Measurements from ENCODE around the gene SLC22A23.

Gene SLC22A23

DNA sequence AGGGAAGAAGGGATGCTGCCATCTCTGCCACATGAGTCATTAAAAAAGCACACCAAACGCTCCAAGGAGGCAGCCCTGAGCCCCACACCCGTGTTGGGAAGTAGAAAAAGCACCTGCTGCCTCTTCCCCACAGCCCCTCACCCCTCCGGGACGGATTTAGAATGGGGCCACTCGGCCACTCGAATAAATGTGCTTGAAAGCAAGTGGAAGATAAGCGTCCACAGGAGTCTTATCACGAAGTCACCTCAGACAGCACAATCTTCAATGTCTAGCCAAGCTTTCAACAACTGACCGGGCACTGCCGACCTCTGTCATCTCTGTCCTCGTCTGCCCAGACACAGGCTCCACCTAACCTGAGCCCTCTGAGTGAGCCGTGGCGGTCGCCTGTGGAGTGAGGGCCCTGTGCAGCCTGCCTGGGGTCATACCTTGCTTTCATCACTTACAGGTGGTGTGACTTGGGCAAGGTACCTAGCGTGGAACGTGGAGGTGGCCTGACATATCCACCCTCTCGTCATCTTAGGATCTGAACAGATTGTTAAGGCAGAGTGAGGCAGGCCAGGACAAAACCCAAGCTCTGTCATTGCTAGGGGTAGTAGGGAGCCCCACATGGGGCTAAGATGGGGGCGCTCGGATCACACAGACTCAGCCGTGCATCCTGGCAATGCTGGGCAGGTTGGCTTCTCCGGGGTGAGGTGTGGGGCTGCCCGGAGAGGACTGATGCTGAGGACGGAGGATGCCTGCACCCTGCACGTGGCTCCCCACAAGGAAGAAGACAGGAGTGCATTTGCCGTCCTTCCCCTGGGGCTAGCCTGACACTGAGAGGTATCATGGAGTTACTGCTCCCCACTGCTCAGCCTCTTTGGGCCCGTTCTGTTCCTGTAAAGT lies 163.3 kb downstream of the SLC22A23 start:
- DNase-seq, result no peak

DNA sequence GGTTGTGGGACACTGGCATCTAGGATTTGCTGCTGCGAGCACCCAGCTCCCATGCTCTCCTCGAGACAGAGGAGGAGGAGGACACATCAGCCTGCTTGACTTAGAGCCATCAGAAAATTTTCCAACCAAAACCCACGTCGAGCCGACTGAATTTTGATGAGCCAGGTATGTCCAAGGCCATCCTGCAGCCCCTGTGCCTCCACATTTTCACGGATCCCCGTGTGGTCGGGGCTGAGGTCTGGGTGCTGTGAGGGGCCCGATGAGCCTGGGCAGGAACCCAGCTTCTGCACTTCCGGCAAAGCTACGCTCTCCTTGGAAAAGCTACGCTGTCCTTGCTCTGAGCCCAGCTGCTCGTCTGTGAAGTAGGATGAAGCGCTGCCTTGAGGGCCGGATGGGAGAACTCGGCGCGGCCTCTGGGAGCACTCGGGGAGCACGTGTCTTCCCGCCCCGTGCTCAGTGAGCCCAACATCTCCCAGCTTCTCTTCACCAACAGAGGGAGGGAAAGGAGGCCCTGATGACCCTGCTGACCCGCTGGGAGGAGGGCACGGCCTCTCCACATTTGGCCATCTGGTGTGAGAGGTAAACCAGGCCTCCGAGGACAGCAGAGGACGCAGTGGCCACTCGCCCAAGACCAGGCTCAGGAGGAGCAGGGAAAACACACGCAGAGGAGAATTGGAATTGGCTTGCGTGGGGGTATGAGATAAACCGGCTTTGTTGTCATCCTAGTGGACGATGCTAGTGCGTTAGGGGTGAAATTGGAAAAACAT lies 164.2 kb downstream of the SLC22A23 start:
- DNase-seq, result no peak

GRCh38 chr6:3291987-3292386 lies 164.9 kb downstream of the SLC22A23 start:
- DNase-seq, result no peak

GRCh38 chr6:3291346-3291745 lies 165.5 kb downstream of the SLC22A23 start:
- no peak for DNase-seq

DNA sequence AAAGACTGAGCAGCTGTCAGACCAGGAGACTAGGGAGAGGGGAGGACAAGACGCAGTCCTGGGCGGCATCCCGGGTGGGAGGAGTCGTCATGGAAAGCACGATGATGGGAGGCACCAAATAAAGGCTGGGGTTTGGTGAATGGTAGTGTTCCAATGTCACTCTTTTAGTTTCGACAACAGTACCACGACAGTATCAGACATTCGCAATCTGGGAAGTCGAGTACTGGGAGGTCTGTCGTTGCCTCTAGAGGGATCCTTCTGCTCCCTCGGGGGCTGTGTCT lies 166.0 kb downstream of the SLC22A23 start:
- DNase-seq, result no peak

- DNase-seq, result no peak
These were observed 166.5 kb downstream of the SLC22A23 start for GRCh38 chr6:3290149-3290930.

DNA sequence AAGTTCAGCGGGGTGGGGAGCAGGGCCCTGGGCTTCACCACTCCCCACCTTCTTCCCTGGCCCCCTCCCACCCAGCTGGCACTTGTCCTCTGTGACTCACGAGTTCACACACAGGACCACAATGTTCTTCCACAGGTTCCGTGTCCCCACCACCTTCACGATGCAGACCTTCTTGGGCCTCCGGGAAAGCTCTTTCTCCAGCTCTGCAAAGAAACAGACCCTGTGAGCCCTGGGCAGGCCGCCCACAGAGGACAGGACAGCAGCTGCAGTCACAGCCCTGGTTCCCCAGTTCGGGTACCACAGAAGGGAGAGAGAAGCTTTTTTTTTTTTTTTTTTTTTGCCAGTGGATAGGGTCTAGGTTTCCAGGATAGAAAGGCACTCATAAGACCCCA lies 167.2 kb downstream of the SLC22A23 start:
- no peak for DNase-seq

GRCh38 chr6:3288711-3289663 lies 167.9 kb downstream of the SLC22A23 start:
- no peak for DNase-seq

GRCh38 chr6:3287976-3288707 lies 168.7 kb downstream of the SLC22A23 start:
- no peak for DNase-seq

DNA sequence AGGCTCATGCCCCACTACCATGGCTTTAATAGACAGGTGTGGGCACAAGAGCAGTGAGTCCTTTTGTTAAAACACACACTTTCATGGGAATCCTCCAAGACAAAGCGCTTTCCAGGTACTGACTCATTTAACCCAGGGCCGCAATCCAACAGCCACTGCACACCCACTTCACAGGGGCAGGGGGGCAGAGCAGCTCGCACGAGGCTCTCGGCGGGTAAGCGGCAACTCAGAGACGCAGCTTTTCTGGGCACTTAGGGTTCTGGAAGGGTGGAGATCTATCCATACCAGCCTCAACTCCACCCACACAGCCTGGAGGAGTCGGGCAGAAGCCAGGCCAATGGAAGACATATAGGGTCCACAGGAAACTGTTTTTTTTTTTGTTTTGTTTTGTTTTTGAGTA lies 169.5 kb downstream of the SLC22A23 start:
- no peak for DNase-seq

- no peak for DNase-seq
These were observed 170.1 kb downstream of the SLC22A23 start for GRCh38 chr6:3286641-3287171.

DNA sequence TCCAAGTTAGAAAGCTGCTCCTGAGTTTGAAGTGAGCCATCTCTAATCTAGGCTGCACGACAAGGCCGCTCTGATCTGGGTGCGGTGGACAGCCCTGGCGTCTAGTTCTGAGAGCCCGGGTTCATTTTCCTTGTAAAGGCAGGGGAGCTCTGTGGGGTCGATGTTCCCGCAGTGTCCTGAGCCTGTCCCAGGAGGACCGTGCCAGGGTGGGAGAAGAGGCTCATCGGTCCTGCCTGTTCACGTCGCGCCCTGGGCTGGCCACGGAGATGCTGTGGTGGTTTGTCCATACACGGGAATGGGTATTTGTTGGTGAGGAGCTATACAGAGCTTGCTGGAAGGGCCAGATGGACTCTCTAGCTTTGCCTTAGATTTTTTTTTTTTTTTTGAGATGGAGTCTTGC lies 171.1 kb downstream of the SLC22A23 start:
- no peak for DNase-seq

DNA sequence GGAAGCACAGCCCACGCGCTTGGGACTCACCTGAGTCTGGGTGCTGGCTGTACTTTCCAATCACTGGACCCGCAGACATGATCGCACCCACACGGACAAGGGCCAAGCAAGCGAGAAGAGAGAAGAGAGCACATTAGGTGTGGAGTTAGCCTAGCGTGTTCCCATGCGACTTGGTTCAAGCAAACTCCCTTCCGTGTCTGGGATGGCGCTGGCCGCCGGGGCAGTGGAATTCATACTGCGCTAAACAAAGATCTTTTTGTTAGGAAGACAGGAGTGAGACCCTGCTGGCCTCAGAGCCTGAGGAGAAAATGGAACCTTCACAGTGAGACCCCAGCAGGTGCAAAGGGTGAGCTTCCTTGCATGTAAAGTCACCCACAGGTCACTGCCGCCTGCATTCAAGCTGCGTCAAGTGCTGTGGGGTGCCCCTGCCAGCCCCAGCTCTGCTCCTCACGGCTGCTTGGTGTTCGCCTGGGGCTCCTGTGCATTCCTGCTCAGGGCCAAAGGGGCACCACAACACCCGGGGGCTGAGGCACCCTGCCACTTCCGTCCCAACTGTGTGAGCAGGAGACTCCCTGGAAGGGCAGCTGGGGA lies 171.7 kb downstream of the SLC22A23 start:
- DNase-seq, result no peak

- no peak for DNase-seq
These were observed 172.4 kb downstream of the SLC22A23 start for GRCh38 chr6:3284436-3284876.

DNA sequence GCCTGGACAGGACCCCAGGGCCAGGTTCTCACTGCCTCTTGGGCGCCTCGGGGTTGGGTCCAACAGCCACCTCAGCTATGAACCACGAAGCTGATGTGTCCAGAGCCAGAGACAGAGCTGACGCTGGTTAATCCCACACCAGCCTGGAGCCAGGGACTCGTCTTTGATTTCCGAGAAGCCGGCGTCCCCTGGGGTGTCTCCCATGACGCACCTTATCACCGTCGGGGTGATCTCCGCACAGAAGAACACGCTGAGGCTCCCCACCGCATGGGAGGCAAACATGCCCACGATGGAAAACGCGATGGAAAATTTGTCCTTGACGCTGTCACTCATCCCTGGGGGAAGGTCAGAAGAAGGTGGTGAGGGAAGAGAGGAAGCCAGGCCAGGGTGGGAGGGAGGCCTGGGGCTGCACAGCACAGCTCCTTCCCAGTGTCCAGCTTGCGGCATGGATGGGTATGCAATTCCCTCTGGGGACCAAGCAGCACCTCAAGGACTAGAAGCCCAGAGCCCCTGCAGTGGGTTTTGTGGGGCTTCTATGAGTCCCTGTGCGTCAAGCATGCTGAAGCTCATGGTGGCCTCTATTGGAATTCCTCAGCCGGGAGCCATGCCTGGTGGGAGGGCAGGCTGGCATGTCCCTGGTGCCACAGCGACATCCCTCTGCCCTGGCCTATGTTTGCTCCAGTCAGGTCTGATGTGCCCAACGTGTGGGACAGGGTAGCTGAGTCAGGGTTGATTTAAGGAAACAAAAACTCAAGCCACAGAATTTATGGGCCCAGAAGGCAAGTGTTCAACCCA lies 173.0 kb downstream of the SLC22A23 start:
- no peak for DNase-seq

- DNase-seq, result no peak
These were observed 173.6 kb downstream of the SLC22A23 start for GRCh38 chr6:3283241-3283640.

GRCh38 chr6:3282476-3283236 lies 174.2 kb downstream of the SLC22A23 start:
- DNase-seq, result no peak

GRCh38 chr6:3281631-3282475 lies 175.0 kb downstream of the SLC22A23 start:
- no peak for DNase-seq

All from NCI-H774 (cell line).